GM23248 (cell line): Measurements from ENCODE around the gene TRMT112.

Experiments
- EZH2 ChIP-seq: fragments of 200-600 bp; sonication (generic); IDR thresholded peaks from 2 replicates; pipeline ENCODE4 v1.6.1; 2018; ENCODE audit warnings: antibody characterized with exemption, mild to moderate bottlenecking; ENCODE audit not compliant: insufficient read depth, poor library complexity, severe bottlenecking
- EZH2phosphoT487 ChIP-seq: fragments of 200-600 bp; sonication (generic); IDR thresholded peaks from 2 replicates; pipeline ENCODE4 v1.6.1; 2018; ENCODE audit warnings: antibody characterized with exemption, moderate library complexity, mild to moderate bottlenecking, low read depth; ENCODE audit not compliant: insufficient read depth

- TF ChIP-seq EZH2 (no peak), EZH2phosphoT487 (no peak)
These were observed 31.1 kb upstream of the TRMT112 start for GRCh38 chr11:64348383-64349024.
